COLO829 (cell line): ENCODE data around the gene CCDC14.
A peak's percentile ranks its signal among the peaks of the same experiment; 100 is the strongest.
"Not testable (repeated sequence)": the region's sequence is repeated elsewhere in the genome, so short reads cannot be mapped to it uniquely, and the experiment has no call there.

Experiments
- DNase-seq: peaks from one replicate; pipeline ENCODE4 v3.0.0; 2012; ENCODE audit warnings: low spot score

CCDC14 gene

DNA sequence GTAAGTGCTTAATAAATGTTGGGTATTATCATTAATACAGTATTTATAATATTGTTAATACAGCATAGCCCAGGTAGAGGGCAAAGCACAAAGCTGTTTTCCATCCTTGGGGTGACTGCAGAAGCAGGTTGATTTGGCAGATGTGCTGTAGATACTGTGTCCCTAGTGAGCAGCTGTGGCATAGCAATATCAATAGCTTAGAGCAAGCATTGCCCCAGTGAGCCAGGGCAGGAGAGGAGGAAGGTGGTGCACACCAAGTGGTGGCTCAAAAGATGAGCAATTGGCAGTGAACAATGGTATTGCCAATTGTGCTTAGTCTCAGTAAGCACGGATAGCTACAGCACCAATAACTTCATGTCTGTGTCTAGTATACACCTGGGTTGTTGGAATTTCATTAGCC lies 5.8 kb upstream of the CCDC14 start:
- not testable (repeated sequence) for DNase-seq

DNA sequence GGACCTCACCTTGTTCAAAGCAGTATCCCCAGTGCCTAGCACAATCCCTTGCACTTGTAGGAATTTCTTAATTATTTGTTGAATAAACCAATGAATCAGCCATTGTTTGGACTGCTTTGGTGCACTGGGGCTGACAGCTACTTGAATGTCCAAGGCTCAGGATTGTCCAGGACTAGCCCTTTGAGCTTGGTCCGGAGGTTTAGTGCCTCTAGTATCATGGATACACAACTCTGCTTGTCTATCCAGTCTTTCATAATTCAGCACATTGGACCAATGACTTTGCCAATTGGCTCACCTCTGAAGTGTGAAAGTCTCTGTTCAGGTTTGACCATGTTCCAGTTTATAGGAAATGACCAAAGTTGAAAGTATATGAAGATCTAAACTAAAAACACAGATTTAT lies 3.8 kb upstream of the CCDC14 start:
- not testable (repeated sequence) for DNase-seq

DNA sequence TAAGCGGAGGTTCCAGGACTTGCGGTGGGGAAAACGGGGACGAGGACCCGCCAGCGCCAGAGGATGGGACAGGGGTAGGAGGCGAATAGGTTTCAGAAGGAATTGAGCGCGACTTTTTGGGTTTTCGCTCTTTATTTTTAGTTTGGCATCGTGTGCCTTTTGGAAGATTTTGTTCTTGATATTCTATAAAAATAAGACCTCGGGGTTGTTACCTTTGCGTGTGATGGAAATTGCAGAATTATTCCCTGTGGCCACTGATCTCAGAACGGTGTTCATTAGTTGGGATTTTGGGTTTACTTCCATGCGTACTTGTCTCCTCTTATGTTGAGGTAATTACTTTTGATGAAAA lies 453 bp upstream of the CCDC14 start:
- no peak for DNase-seq

DNA sequence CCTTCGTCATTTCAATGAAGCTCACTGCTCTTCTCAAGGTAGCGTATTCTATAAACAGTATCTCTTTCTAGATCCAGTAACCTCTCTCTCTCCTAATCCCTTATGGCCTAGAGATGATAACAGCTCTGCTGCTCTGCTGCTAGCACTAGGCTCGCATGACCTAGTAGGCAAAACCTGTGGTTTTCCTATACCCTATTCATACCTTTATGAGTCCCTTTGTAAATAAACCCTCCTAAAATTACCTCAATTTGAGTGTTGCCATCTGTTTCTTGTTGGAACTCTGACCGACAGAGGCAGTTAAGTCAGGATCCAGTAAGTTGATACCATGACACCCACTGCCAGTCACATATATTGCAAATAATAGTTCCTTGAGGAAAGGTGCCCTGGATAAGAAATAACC lies 7.3 kb downstream of the CCDC14 start:
- no peak for DNase-seq

DNA sequence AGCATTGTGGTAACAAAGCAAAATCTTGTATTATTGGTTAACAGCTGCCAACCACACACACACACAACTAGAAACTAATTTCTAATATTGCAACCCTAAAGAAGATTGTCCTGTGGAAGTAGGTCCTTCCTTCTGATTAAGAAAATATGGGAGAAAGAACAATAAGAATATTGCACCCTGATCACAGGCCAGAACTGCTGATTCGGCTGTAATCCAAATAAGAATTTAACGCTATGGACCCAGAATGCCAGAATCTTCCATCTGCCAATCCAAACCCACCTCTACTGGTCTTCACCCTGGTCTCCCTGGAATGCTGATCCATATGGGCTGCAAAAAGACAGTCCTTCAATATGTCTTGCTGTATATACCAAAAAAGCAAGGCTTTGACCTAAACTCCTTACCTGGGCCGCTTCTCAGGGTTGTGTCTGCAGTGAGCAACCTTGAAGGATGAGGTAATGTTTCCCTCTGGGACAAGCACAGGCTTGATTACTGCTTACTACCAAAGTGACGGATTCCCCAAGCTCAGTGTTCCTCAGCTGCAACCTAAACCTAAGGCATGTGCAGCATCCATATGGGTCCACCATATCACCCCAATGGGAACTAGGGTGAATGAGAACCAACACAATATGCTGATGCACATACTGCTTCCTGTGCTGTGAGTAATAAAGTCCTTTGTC lies 8.0 kb downstream of the CCDC14 start:
- DNase-seq, result no peak

DNA sequence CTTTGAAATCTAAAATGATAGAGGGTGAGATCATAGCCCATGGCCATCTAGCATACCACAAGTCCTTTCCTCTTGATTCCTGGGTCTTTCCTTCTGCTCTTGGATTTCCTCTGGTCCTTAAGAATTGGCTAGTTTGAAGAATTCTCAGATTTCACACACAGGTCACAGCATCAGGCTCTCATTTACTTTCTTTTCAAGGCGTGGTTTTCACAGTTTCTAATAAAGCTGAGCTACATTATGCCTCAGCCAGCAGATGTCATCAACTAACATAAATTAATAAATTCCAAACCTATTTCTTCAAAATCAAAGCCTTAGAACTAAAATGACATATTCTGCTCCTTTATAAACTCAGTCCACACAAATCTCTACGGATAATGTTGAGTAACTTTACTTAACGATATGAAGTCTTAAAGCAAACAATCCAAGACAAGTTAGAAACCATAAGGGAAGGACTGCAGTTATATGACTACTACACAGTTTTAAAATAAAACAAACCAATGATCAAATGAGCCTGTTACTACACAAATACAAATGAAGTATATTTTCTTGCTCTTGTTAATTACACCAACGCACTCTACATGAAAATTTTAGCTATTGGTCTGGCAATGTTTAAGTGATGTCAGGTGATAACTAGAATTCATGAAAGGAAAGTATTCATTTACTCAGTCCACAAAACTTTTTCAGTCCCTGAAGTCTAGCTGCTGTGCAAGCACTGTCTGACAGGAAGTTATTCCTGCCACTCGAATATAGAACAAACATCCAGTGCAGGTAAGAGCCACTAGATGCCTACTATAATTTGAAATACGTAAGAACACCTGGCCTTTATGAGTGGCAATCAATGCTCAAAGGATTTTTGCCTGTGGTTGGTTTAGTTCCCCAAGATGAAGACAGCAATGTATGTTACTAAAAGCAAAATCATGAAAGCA lies 9.2 kb downstream of the CCDC14 start:
- DNase-seq, result no peak

DNA sequence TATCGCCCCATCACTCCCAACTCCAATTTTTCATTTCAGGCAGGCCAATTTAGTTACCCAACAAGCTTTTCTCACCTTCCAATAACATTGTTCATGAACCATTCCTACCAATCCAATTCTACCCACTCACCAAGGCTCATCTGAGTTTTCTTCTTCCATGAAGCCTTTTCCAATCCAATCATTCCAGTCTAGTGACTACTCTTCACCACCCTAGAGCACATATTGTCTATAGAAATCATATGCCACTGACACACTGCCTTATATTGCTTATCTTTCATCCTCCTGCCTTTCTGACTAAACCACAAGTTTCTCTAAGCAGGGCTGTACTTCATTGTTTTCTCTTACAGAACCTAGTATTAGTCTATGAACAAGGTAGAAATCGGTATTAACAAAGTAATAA lies 11.4 kb downstream of the CCDC14 start:
- no peak for DNase-seq

DNA sequence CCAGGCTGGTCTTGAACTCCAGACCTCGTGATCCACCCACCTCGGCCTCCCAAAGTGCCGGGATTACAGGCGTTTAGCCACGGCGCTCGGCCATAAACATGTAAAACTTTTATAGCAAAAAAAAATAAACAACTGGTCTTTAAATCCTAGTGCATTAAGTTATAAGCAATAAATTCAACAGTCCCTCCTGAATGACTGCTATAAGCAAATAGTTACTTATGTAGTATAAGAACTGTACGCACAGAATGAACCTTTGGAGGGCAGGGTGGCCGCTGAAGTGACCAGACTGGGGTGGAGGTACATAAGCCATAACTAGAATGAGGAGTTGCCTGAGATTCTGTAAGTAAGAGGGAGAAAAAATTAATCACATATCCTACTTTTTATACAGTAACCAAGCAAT lies 12.6 kb downstream of the CCDC14 start:
- no peak for DNase-seq

DNA sequence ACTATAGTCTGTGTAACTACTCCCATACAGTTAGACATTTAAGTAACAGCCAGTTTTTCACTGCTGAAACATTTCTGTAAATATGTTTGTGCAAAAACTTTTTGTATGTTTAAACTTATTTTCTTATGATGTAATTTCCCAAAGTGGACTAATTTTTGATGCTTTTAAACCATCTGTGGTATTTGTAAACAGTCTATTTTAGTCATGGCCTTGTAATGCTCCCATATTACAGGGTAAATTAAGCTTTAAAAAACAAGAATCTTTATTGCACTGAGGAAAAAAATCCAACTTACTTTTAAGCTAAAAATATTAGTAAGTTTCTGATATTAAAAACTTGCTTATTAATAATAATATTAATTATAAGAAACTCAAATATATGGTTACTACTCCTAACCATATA lies 13.5 kb downstream of the CCDC14 start:
- no peak for DNase-seq

DNA sequence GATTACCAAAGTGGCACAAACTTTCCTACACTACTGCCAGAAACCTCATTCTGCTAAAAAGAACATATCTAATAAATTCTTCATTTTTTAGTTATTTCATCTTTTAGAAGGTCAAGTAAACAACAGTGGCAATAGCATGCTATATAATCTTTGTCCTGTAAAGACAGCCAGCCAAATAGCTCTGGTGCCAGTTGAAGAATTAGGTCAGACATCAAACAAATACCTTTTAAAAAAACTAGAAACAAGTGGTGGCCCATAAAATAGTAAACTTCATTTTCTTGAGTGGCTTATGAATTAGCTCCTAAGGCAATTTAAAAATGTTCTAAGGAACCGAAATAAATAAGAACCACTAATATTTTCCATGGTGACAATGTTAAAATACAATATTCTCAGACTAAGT lies 19.5 kb downstream of the CCDC14 start:
- no peak for DNase-seq

DNA sequence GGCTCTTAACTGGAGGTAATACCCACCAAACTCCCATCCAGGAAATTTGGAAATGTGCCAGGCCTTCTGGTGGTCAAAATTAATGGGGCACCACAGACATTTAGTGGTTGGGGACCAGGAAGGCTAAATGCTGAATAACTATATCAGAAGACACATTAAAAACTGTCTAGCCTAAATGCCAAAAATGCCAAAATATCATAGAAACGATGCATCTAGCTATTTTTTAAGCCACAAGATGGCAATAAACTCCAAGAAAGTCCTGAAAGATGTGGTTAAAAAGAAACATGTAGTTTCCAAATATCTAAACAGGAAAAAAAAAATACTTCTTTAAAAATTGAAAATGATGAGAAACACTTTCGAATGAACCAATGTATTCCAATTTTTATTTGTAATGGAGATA lies 19.9 kb downstream of the CCDC14 start:
- DNase-seq, result peak; percentile 16

DNA sequence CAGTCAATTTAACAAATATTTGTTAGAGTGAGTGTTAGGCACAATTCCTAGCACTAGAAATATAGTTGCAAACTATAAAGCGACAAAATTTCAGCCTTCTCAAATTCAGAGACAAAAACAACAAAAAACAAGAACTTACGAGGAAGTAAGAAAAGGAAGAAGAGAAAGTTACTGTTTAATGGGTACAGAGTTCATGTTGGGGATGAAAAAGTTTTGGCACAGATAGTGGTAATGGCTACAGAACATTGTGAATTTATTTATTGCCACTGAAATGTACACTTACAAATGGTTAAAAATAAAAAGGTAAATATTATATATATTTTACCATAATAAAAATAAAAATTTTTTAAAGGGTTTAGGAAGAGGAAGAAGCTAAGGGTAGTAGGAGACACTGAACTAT lies 21.3 kb downstream of the CCDC14 start:
- no peak for DNase-seq

DNA sequence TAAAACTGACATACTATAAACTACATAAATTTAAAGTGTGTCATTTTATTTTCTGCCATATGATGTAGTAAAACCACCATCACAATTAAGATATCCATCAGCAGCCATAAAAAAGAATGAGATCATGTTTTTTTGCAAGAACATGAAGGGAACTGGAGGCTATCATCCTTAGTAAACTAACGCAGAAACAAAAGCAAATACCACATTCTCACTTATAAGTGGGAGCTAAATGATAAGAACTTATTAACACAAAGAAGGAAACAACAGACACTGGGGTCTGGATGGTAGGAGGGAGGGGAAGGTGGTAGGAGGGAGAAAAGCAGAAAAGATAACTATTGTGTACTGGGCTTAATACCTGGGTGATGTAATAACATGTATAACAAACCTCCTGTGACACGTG lies 24.6 kb downstream of the CCDC14 start:
- no peak for DNase-seq

DNA sequence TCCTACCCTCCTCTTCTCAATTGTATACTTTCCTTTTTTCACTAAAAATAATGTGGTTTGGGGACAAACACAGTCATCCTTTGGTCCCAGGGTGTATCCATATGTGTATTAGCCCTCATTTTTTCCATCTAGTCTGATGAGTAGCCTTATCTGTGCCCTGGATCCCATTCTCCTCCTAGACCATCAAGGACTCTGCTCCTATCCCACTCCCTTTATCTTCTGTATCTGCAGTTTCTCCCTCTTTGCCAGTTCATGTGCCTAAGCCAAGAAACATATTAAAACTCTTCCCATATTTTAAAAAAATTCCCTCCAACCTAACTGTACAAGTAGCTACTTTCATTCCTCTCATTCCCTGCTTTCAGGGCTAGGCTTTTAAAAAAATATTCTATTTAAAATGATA lies 25.2 kb downstream of the CCDC14 start:
- no peak for DNase-seq

DNA sequence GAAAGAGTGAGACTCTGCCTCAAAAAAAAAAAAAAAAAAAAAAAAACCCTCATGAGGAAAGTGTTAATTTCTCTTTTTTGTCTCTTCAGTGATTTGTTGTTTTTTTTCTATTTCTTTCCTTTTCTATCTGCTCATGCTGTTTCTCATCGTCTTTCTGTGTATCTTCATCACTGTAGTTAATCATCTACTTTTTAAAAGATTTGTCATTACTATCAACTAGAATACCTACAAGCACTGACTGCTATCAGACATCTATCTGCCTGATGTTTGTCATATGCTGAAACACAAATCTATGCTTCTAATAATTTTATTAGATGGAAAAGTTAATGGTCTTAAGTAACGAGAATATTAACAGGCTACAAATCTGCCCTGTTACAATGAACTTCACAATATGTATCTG lies 26.8 kb downstream of the CCDC14 start:
- DNase-seq, result no peak

DNA sequence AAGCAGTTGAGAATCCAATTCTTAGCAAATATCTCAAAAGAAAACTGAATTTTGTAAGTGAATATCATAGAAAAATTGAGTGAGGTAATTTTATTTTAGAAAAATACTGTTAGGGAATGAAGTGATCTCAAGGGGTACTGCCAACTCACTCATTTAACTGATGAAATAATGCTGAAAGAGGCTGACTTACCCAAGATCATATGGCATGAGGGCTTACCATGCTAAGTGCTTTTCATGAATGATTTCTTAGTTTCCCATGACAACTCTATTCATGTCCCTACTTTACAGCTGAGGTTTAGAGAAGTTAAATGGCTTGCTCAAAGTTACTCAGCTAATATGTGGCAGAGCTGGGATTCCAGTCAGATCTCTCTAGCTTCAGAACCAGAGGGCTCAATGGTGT lies 30.6 kb downstream of the CCDC14 start:
- no peak for DNase-seq

DNA sequence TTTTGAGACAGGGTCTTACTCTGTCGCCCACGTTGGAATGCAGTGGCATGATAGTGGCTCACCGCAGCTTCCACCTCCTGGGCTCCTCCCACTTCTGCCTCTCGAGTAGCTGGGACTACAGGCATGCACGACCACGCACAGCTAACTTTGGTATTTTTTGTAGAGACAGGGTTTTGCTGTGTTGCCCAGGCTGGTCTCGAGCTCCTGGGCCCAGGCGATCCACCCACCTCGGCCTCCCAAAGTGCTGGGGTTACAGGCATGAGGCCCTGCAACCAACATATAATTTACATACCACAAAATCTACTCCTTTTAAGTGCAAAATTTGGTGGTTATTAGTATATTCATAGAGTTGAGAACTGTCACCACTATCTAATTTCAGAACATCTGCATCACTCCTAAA lies 31.7 kb downstream of the CCDC14 start:
- no peak for DNase-seq

DNA sequence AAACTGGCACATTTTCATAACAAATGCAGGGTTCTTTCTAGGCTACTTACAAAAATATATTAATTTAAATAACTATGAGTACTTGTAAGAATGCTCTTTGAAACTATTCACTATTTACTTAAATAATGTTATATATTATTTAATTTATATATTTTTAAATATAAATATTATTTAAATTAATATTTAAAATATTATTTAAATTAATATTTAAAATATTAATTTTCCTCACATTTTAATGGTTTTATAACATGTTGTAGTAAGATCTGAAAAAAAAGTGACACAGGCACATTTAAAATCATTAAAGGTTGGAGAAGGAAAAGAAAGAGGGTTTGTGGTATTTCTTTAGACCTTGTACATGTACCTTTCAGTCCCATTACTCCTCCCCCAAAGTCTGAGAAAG lies 34.6 kb downstream of the CCDC14 start:
- no peak for DNase-seq

DNA sequence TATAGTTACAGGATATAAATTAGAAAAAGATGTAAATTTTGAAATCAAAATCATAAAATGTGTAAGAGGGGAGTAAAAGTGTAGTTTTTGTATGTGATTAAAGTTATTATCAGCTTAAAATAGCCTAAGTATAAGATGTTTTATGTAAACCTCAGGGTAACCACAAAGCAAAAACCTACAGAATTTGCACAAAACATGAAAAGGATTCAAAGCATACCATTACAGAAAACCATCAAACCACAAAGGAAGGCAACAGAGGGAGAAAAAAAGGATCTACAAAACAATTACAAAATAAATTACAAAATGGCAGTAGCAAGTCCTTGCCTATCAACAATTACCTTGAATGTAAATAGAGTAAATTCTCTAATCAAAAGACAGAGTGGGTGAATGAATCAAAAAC lies 40.2 kb downstream of the CCDC14 start:
- DNase-seq, result no peak

DNA sequence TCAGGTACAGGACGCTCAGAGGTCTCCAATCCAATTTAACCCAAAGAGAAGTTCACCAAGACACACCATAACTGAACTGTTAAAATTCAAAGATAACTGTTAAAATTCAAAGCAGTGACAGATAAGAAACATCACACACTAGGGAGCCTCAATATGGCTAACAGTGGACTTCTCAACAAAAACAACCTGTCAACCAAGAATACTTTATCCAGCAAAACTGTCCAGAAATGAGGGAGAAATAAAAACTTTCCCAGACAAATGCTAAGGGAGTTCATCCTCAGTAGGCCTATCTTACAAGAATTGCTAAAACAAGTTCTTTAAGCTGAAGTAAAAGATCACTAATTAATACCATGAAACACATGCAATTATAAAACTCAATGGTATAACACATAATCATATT lies 40.6 kb downstream of the CCDC14 start:
- no peak for DNase-seq

DNA sequence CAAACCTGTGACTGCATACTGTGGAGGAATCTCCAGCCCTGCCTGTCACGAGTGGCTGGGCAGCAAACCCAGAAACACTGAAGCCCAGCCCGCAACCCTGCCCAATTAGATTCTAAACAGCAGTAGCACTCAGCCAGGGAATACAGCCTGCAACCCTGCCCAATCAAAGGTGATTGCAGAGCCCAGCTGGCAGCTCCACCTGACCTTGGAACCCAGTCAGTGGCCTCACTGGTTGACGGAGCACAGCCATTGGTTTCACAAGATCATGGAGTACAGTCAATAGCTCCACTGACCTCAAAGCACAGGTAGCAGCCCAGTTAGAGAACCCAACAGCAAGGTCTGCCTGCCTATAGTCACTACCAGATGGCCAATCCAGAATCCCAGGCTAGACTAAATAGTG lies 41.7 kb downstream of the CCDC14 start:
- no peak for DNase-seq

DNA sequence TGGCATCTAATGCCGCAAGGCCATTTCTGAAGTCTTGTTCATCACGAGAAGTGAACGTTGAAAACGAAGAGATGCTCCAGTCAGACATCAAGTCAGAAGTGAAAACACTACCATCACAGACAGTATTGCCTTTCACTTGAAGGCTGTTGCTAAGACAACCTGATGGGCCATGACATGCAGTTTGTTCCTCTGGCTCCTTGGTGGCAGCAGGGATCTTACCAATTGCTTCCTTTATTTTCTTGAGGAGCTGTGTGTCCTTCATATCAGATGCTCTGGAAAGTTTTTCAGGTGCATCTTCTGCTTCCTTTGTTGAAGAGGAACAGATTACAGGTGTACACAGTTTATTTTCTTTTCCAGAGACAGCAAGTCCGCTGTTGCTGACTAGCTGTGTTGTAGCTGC lies 46.2 kb downstream of the CCDC14 start:
- DNase-seq, result no peak

DNA sequence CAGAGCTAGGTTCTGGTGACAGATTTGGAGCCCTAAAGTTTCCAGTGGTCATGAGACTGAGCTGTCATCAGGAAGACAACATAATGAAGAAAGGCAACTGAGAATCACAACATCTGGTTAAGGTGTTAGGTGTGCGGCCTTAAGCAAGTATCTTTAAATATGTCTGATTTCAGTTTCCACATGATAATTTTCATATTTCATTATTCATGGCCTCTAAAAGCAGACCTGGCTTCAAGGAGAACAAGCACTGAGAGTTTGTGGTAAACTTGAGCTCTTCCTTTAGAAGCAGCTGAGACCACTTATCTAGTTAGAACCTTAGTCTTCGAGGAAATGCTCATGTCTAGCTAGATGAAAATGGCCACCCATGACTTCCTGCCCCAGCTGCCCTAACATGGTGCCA lies 51.2 kb downstream of the CCDC14 start:
- no peak for DNase-seq

DNA sequence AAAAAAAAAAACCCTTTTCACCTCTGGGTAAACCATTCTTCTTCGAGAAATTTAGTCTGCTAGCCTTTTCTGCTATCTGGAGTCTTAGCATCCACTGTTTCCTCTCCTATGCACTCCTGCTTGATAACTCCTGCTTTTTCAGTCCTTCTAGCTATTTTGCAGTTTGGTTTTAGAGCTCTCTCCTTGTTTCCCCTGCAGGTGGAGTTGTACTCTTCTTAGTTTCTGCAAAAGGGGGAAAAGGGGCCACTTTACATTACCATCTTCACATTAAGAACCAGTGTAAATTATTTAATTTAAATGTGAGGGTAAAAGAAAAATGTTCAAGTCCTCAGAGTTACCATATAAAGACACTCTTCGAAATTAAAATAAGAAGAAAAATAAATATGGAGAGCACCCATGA lies 53.3 kb downstream of the CCDC14 start:
- no peak for DNase-seq
